Measurements from ENCODE around the gene CCDC85C. TPM values are rescaled to one million over a fixed set of nuclear protein-coding genes. Genes with fewer than 3 reads are reported as not detected.

CCDC85C gene
- total and polyA plus RNA-seq, 7 donors: 1.8 to 21.0 (median 7.9) TPM

DNA sequence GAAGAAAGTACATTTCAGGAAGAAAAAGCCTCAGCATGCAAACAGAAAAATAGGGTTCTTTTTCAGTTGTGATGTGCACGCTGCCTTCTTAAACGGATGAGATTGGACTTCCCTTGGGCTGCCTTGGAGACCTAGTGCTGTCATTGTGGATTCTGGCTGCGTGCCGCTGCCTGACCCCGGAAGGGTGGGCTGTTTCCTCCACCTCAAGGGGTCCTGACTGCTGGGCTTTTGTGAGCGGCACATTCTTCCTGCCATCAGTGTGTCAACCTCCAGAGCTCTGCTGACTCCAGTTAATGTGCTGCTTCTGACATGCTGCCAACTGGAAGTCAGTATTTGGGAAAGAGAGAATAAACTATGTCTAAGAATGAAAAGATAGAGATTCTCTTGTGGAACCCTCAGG, 97.7 kb downstream of the CCDC85C start:
- ATAC-seq: no peak
- TF ChIP-seq CTCF (IDR thresholded peaks at IDR 0.05): no peak
- H3K4me3 ChIP-seq: no peak overlapping the region
- H3K9me3 ChIP-seq: no peaks in the 10 kb centered on the region
- H3K27me3 ChIP-seq (ENCODE audit: insufficient read depth in 3 of 3, low read length in 2 of 3): no peaks in the 10 kb centered on the region
- no peaks in the 10 kb centered on the region for H3K4me1 ChIP-seq
- intact Hi-C loops (cut with DNase I): no loop called here
- 81 to 87% (median 83%) methylated on average over 6 of the region's 6 CpGs for WGBS, 3 donors
- no peak for DNase-seq
- H3K36me3 ChIP-seq (ENCODE audit: insufficient read depth in 1 of 2, low read depth in 1 of 2): peaks cover 17 to 97% of the 10 kb centered on the region in 2 donors
- no peak overlapping the region for H3K27ac ChIP-seq

DNA sequence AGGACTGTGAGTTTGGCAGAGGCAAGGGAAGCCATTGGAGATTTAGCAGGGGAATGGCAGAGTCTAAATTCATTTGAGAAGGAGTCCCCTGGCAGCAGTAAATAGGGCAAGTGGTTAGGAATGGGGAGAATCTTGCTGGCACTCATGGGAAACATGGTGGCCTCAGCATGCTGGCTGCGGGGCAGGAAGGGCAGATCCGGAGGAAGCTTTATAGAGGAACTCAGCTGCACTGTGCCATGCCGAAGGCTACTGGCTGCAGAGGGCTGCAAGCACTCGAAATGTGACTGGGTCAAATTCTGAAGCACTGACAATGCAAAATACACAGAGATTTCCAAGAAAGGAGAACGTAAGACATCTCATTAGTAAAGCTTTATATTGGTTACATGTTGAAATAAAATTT, 98.9 kb downstream of the CCDC85C start:
- Histone ChIP-seq H3K36me3 (ENCODE audit: insufficient read depth in 1 of 2, low read depth in 1 of 2) (peaks cover 21 to 100% of the 10 kb centered on the region in 2 donors), H3K27ac (no peak overlapping the region), H3K4me3 (no peak overlapping the region), H3K27me3 (ENCODE audit: insufficient read depth in 3 of 3, low read length in 2 of 3) (no peaks in the 10 kb centered on the region), H3K9me3 (no peaks in the 10 kb centered on the region), H3K4me1 (no peaks in the 10 kb centered on the region)
- DNase-seq (no peak), ATAC-seq (no peak)
- WGBS, 3 donors: 59 to 88% (median 72%) methylated on average over 5 of the region's 5 CpGs
- intact Hi-C loops (cut with DNase I): no loop called here
- TF ChIP-seq CTCF (IDR thresholded peaks at IDR 0.05): no peak

- WGBS, 3 donors: 87 to 92% (median 89%) methylated on average over 4 of the region's 4 CpGs
- Histone ChIP-seq H3K4me3 (no peak overlapping the region), H3K9me3 (no peaks in the 10 kb centered on the region), H3K27me3 (ENCODE audit: insufficient read depth in 3 of 3, low read length in 2 of 3) (no peaks in the 10 kb centered on the region), H3K36me3 (ENCODE audit: insufficient read depth in 1 of 2, low read depth in 1 of 2) (peaks cover 21 to 100% of the 10 kb centered on the region in 2 donors), H3K27ac (no peak overlapping the region), H3K4me1 (no peaks in the 10 kb centered on the region)
- intact Hi-C loops (cut with DNase I): no loop called here
- no peak for ATAC-seq
- DNase-seq: peak in 1 of 2 donors; percentile 49
- no peak for TF ChIP-seq CTCF (IDR thresholded peaks at IDR 0.05)
Observed at GRCh38 chr14:99503848-99504453, 100.1 kb downstream of the CCDC85C start.

GRCh38 chr14:99502989-99503421, 101.0 kb downstream of the CCDC85C start:
- Histone ChIP-seq H3K27ac (no peak overlapping the region), H3K9me3 (no peaks in the 10 kb centered on the region), H3K4me1 (no peaks in the 10 kb centered on the region), H3K27me3 (ENCODE audit: insufficient read depth in 3 of 3, low read length in 2 of 3) (no peaks in the 10 kb centered on the region), H3K4me3 (no peak overlapping the region), H3K36me3 (ENCODE audit: insufficient read depth in 1 of 2, low read depth in 1 of 2) (peaks cover 21 to 100% of the 10 kb centered on the region in 2 donors)
- no peak for DNase-seq
- intact Hi-C loops (cut with DNase I): no loop called here
- TF ChIP-seq CTCF (IDR thresholded peaks at IDR 0.05): no peak
- ATAC-seq: no peak
- WGBS, 3 donors: 76 to 82% (median 80%) methylated on average over 14 of the region's 14 CpGs

GRCh38 chr14:99497894-99498293, 106.1 kb downstream of the CCDC85C start:
- Histone ChIP-seq H3K36me3 (ENCODE audit: insufficient read depth in 1 of 2, low read depth in 1 of 2) (peaks cover 15 to 100% of the 10 kb centered on the region in 2 donors), H3K27ac (no peak overlapping the region), H3K4me1 (no peaks in the 10 kb centered on the region), H3K27me3 (ENCODE audit: insufficient read depth in 3 of 3, low read length in 2 of 3) (no peaks in the 10 kb centered on the region), H3K9me3 (no peaks in the 10 kb centered on the region), H3K4me3 (no peak overlapping the region)
- intact Hi-C loops (cut with DNase I): no loop called here
- ATAC-seq (no peak), DNase-seq (no peak)
- TF ChIP-seq CTCF (IDR thresholded peaks at IDR 0.05): no peak
- WGBS, 3 donors: 91 to 98% (median 93%) methylated on average over 3 of the region's 3 CpGs
